HEK293T (cell line): Measurements from ENCODE around the gene SOX12.

Source experiments
- CTCF ChIA-PET: fragments of 350-600 bp; formaldehyde crosslinking; extraction: SDS; loops from one replicate; lab custom pipeline; 2021; ENCODE audit warnings: antibody characterized with exemption, inconsistent platforms; lab: Yijun Ruan, JAX
- POLR2A ChIA-PET: fragments of 350-600 bp; formaldehyde crosslinking; extraction: SDS; loops from one replicate; lab custom pipeline; 2020; ENCODE audit warnings: antibody characterized with exemption, inconsistent platforms; lab: Yijun Ruan, JAX
- DNase-seq: peaks from one replicate; pipeline ENCODE4 v3.0.0; 2012; ENCODE audit warnings: mixed read lengths; ENCODE audit errors: extremely low spot score
- ARNT ChIP-seq: fragments of 450-650 bp; IDR thresholded peaks from 2 replicates; pipeline ENCODE4 v1.6.1; 2017; ENCODE audit warnings: mild to moderate bottlenecking
- BHLHE40 ChIP-seq: fragments of 450-650 bp; IDR thresholded peaks from 2 replicates; pipeline ENCODE4 v1.6.1; 2016; ENCODE audit warnings: mild to moderate bottlenecking, moderate library complexity, borderline replicate concordance
- CTBP1 ChIP-seq: fragments of 450-650 bp; IDR thresholded peaks from 2 replicates; pipeline ENCODE4 v1.6.1; 2016; ENCODE audit warnings: borderline replicate concordance
- ELF4 ChIP-seq: fragments of 450-650 bp; IDR thresholded peaks from 2 replicates; pipeline ENCODE4 v1.6.1; 2017; ENCODE audit warnings: antibody characterized with exemption
- FOXA1 ChIP-seq: fragments of 450-650 bp; IDR thresholded peaks from 2 replicates; pipeline ENCODE4 v1.6.1; 2016; ENCODE audit warnings: mild to moderate bottlenecking
- FOXK2 ChIP-seq: fragments of 450-650 bp; IDR thresholded peaks from 2 replicates; pipeline ENCODE4 v1.6.1; 2016; ENCODE audit warnings: mild to moderate bottlenecking
- FOXM1 ChIP-seq: fragments of 450-650 bp; IDR thresholded peaks from 2 replicates; pipeline ENCODE4 v1.6.1; 2017; ENCODE audit warnings: mild to moderate bottlenecking, borderline replicate concordance
- HDGF ChIP-seq: fragments of 450-650 bp; IDR thresholded peaks from 2 replicates; pipeline ENCODE4 v1.6.1; 2017; ENCODE audit warnings: antibody characterized with exemption, borderline replicate concordance
- L3MBTL2 ChIP-seq: fragments of 450-650 bp; conservative IDR thresholded peaks from 2 replicates; pipeline ENCODE4 v1.6.1; 2016; ENCODE audit warnings: mild to moderate bottlenecking
- LEF1 ChIP-seq: fragments of 450-650 bp; IDR thresholded peaks from 2 replicates; pipeline ENCODE4 v1.6.1; 2017; ENCODE audit warnings: mild to moderate bottlenecking, borderline replicate concordance
- NFRKB ChIP-seq: fragments of 450-650 bp; IDR thresholded peaks from 2 replicates; pipeline ENCODE4 v1.6.1; 2016; ENCODE audit warnings: mild to moderate bottlenecking, moderate library complexity
- PKNOX1 ChIP-seq: fragments of 450-650 bp; IDR thresholded peaks from 2 replicates; pipeline ENCODE4 v1.6.1; 2016
- SP1 ChIP-seq: fragments of 450-650 bp; IDR thresholded peaks from 2 replicates; pipeline ENCODE4 v1.6.1; 2017
- SUZ12 ChIP-seq: fragments of 450-650 bp; IDR thresholded peaks from 2 replicates; pipeline ENCODE4 v1.6.1; 2016; ENCODE audit warnings: mild to moderate bottlenecking
- TARDBP ChIP-seq: fragments of 450-650 bp; IDR thresholded peaks from 2 replicates; pipeline ENCODE4 v1.6.1; 2016
- ZNF384 ChIP-seq: fragments of 450-650 bp; IDR thresholded peaks from 2 replicates; pipeline ENCODE4 v1.6.1; 2016

SOX12 gene

DNA sequence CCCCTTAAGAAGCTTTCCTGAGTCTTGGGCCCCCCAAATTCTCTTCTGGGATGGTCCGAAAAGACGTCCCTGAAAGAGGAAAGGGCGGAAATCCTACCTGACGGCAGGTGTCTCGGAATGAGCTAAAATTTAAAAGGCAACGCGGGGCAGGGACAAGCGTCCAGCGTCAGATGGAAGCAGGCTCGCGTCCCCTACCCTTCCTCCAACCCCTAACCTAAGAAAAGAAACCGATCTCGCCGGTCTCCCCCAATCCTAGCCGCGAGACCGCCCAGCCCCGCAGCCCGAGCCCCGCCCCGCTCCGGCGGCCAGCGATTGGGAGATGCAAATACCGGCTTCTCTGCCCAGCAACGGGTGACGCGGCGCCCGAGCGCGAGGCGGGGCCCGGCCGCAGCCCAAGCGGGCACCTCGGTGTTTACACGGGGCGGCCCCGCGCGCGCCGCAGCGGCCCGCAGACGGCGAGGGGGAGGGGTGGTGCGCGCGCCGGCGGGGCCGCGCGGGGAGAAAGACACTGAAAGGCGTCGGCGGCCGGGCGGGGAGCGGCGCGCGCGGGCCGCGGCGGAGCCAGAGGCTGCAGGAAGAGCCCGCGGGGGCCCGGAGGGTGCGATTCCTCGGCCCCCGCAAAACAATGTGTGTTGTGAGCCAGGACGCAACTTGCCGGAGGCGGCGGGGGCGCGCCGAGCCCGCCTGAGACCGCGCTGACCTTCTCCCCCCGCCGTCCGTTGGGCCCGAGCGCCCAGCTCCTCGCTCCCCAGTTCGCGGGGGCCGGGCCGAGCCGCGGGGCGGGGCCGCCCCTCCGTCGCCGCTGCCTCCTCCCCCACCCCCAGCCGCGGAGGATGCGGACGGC lies at the start of gene SOX12:
SOX12 (plus strand) TSS at position 508 of the 844 bp plus-strand sequence. CDS start 373 bp downstream, outside the sequence.
- TF ChIP-seq FOXK2 = no peak
- peak; percentile 11; the same call in 1 of the 2 replicates for TF ChIP-seq FOXM1
- peak; percentile 91 for DNase-seq
- POLR2A ChIA-PET = interaction anchor here (0.7 to 8.0 kb wide), 13 partner anchors 14 to 218 kb away, joined by 3 to 73 read pairs (median 4); partner anchors contain the start of genes CSNK2A1, NRSN2 and ZCCHC3

DNA sequence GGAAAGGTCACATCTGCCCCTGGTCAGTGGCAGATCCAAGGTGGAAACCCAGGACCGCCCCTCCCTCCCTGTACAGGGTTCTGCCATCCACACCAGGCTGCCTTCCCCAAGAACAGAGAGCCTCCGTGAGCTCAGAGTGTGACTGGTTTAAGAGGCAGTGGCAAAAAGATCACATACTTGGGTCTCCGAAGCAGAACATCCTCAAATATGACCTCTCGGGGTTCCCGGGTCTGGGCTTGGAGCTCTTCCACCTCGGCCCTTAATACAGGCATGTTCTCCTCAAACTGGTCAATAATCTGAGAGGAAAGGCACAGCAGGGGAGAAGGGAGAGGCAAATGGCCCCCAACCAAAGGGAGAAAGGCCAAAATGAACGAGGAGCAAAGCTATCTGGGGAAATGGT lies 49.6 kb upstream of the SOX12 start:
- TF ChIP-seq ELF4 (no peak), FOXK2 (no peak), SUZ12 (no peak), TARDBP (no peak), FOXA1 (no peak), L3MBTL2 (no peak), BHLHE40 (no peak), CTBP1 (no peak), PKNOX1 (no peak), ARNT (no peak), HDGF (no peak), LEF1 (no peak), SP1 (no peak), FOXM1 (no peak), NFRKB (no peak), ZNF384 (no peak)
- ChIA-PET CTCF (no interaction called here), POLR2A (no interaction called here)
- no peak for DNase-seq

More for the DNA sequence above, at the start of gene SOX12:
- CTCF ChIA-PET = interaction anchor here (1.1 kb wide), 1 partner anchor 59 kb away, joined by 5 read pairs; no protein-coding TSS in a partner anchor

DNA sequence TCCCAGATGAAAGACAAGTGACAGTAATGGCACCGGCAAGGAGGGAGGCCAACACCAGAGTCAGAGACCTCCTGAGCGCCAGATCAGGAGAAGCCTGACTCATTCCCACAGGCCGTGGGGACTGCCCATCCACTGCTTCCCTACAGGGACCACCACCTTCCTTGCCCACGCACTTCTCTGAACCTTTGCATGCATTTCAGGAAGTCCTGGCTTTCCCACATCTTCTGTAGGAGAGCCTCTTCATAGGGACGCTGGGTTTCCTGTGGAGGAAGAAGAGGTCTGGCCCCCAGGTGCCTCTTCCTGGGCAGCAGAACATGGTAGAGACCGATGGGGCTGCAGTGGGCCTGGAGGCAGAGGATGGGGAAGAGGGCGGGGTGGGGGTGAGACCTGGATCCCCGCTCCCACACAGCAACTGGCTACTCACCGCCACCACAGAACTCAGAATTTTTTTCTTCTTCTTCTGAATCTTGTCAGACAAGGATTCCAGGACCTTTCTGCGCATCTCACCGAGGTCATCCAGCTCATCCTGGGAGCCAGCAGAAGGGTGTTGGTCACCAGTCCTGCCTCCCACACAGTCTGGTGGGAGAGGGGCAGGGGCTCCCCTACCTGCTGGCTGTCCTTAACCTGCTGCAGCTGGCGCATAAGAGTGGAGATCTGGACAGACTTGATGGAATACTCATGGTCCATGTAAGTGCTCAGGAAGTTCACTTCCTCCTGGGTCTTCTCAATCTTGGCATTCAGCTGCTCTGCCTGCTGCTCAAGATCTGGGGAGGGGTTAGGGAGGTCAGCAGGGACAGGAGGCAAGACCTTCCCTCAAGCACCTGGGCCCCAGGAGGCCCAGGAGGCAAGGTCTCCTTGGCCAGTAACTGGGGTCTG lies 48.5 kb upstream of the SOX12 start:
- no peak for TF ChIP-seq SP1
- no peak for TF ChIP-seq LEF1
- no peak for TF ChIP-seq ARNT
- no peak for TF ChIP-seq SUZ12
- no peak for TF ChIP-seq PKNOX1
- TF ChIP-seq L3MBTL2 = no peak
- CTCF ChIA-PET = no interaction called here
- no peak for DNase-seq
- POLR2A ChIA-PET = no interaction called here

DNA sequence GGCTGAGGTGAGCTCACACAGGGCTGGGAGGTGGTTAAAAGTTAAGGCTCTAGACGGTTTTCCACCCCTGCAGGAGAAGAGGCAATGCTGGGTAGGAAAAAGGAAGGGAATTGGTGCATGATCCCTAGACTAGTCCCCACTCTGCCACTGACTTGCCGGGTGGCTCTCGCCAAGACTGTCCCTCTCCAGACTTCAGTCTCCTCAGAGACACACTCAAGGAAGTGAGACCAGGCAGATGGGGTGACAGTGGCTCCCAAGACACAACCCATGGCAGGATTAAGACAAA lies 47.9 kb upstream of the SOX12 start:
- POLR2A ChIA-PET = interaction anchor here (1.0 kb wide), 1 partner anchor 55 kb away, joined by 3 read pairs; no protein-coding TSS in a partner anchor
- no peak for DNase-seq
- TF ChIP-seq LEF1 = no peak
- no peak for TF ChIP-seq BHLHE40
- no peak for TF ChIP-seq HDGF
- no peak for TF ChIP-seq NFRKB
- TF ChIP-seq SP1 = no peak
- no peak for TF ChIP-seq ELF4
- TF ChIP-seq L3MBTL2 = no peak
- no peak for TF ChIP-seq CTBP1
- TF ChIP-seq SUZ12 = no peak
- no peak for TF ChIP-seq ZNF384
- TF ChIP-seq ARNT = no peak
- TF ChIP-seq FOXM1 = no peak
- TF ChIP-seq FOXK2 = no peak
- CTCF ChIA-PET = no interaction called here

DNA sequence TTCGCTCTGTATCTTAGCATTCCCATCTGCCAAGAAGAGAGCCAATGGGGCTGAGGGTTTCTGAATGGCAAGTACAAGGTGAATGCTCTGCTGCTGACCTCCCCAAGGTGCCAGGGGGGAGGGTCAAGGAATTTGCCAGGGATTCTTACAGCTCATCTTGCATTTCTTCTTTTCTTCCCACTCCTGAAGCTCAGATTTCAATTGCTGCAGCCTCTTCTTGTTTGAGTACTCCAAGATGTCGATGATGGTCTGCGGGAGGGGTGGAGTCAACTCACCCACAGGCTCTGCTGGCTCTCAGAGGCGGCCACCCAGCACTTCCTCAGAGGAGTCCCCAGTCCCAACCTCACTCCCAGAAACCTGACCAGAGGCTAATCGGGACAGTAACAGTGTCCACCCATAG lies 47.2 kb upstream of the SOX12 start:
- ChIA-PET POLR2A (interaction anchor here (1.0 kb wide), 1 partner anchor 55 kb away, joined by 3 read pairs; no protein-coding TSS in a partner anchor), CTCF (no interaction called here)
- TF ChIP-seq TARDBP (no peak), PKNOX1 (no peak), ELF4 (no peak), BHLHE40 (no peak), NFRKB (no peak), L3MBTL2 (no peak), ARNT (no peak), HDGF (no peak)

More for the DNA sequence above, 47.2 kb upstream of the SOX12 start:
- no peak for DNase-seq
